ENCODE measurements around the gene CD99L2.

DNA sequence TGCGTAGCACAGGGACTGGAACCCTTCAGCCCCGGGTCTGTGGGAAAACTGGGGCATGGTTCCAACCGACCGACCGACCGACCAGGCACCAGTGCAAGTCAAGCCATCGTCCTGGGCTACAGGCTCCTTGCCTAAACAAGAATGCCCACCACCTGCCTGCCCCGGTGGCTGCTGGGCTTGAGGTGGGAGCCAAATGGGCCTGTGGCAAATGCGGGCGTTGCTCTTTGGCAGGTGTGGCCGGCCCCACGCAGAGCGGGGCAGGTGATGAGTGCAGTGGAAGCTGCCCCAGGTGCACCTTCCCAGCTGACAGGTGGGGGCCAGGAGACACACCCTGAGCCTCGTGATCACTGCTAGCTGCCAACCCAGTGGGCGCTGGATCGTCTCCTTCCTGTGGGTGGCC lies 127.4 kb downstream of the CD99L2 start:
- TF ChIP-seq CTCF (conservative IDR thresholded peaks at IDR 0.05 in 1 of 2, IDR thresholded peaks at IDR 0.05 in 1 of 2; ENCODE audit: low read depth in 1 of 2, low read length in 2 of 2), result no peak
- no peak for TF ChIP-seq EZH2 (IDR thresholded peaks at IDR 0.05; ENCODE audit: low read length, missing control alignments)
